Ramos (cell line): Measurements from ENCODE around the gene ANKRD12.

ENCODE experiments used
- in situ Hi-C: fragments of 300-500 bp; cut with MboI; formaldehyde crosslinking; loops from one replicate; pipeline ENCODE4 v1.14.3; 2022; ENCODE audit warnings: low sequenced_read_pairs; ENCODE audit not compliant: unreplicated experiment

ANKRD12 gene

DNA sequence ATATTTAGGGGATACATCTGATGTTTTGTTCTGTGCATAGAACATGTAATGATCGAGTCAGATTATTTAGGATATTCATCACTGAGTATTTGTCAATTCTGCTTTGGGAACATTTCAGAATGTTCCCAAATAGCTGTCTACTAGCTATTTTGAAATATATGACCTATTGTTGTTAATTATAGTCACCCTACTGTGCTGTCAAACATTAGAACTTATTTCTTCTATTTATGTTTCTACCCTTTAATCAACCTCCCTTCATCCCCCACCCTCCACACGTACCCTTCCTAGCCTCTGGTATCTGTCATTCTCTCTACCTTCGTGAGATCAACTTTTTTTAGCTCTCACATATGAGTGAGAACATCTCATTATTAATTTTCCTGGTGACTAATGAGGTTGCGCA is 40.9 kb downstream of the ANKRD12 start:
- in situ Hi-C loops, result no loop called here

DNA sequence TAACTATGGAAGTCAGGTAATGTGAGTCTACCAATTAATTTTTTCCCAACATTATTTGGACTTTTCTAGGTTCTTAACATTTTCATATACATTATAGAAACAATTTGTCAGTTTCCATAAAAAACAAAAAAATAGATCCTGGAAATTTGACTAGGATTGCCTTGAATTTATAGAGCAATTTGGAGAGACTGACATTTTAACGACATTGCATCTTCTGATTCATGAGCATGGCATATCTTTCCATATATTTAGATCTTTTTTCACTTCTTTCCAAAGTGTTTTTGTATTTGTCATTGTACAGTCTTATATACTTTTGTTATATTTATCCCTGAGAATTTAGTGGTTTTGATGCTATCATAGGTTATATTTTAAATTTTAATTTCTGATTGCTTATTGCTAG is 42.0 kb downstream of the ANKRD12 start:
- in situ Hi-C loops, result no loop called here

DNA sequence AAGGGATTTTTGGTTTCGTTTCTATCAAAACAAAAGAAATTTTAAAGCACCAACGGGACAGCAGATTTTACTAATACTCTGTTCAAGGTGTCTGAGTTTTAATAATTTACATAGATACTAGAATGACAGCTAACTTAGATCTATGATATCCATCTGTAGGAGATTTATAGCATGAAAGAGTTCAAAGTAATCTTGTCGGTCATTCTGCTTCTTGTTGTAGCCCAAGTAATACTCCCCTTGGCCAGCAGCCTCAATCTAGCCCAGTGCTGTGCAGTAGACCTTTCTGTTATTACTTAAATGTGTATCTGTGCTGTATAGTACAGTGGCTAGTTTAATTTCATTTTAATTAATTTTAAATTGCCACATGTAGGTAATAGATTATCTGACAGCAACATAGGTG is 44.7 kb downstream of the ANKRD12 start:
- in situ Hi-C loops, result no loop called here

DNA sequence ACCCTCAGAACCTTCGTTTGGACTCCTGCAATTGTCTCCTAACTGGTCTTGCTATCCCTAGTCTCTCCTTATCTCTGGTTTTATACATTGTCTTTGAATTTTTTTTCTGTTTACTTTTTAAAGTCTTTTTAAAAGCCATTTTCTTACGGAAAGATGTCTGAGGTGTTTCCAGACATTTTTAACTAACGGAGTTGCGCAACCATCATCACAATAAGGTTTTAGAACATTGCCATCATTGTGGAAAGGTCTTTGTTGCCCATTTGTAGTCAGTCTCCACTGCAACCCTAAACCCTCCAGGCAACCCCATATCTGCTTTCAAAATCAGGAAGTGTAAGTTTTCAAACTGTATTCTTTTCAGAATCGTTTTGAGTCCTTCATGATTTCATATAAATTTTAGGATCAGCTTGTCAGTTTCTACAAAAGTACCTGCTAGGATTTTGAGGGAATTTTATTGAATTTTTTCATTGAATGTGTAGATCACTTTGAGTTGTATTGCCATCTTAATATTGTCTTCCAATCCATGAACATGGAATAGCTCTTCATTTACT is 46.3 kb downstream of the ANKRD12 start:
- in situ Hi-C loops, result no loop called here

DNA sequence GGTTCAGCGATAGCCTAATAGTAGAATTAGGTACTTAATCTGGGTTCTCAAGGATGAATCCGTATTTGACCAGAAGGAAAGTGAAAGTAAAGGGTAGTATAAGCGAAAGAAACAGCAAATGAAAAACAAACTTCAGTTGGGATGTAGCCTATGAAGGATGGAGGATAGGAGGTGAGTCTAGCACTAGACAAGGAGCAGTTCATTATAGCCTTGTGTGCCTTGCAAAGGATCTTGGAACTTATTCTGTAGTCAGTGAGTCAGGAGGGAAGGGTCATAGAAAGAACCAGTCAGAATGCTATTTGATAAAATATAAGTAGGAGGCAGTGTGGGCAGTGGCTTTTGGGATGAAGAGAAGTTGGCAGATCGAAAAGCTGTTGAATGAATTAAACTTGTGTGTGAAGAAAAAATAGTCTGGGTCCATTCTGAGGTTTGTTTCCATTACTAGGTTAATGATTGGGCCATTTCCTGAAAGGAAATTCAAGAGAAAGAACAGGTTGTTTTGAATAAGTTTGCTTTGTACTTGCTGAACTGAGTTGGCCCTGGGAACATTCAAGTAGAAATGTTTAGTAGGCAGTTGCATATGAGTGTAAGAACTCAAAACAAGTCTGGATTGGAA is 48.5 kb downstream of the ANKRD12 start:
- in situ Hi-C loops, result no loop called here

DNA sequence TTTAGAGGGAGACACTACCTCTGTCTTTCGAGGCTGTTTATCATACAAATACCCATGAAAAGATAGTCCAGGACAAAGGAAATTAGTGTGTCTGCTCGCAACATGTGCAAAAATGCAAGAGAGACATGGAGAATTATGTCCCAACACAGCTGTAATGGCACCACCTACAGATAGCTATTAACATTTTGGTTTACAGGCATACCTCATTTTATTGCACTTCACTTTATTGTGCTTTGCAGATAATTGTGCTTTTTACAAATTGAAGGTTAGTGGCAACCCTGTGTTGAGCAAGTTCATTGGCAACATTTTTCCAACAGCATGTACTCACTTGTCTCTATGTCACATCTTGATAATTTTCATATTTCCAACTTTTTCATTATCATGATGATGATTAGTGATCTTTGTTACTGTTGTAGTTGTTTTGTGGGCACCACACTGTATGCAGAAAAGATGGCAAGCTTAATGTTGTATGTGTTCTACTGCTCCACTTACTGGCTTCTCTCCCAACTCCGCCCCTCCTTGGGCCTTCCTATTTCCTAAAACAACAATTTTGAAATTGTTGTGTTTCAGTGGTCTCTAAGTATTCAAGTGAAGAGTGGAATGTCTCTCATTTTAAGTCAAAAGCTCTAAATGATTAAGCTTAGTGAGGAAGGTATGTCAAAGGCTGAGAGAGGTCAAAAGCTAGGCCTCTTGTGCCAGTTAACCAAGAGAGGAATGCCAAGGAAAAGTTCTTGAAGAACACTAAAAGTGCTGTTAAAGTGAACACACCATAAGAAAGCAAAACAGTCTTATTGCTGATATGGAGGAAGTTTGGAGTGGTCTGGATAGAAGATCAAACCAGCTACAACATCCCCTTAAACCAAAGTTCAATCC is 52.0 kb downstream of the ANKRD12 start:
- in situ Hi-C loops, result no loop called here

DNA sequence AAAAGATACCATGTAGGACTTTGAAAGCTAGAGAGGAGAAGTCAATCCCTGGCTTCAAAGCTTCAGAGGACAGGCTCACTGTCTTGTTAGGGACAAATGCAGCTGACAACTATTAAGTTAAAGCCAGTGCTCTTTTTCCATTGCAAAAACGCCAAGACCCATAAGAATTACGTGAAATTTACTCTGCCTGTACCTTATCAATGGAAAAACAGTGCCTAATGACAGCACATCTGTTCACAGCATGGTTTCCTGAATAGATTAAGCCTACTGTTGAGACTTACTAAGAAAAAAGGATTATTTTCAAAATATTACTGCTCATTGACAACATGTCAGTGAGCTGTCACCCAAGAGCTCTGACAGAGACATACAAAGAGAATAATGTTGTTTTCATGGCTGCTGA is 52.9 kb downstream of the ANKRD12 start:
- in situ Hi-C loops, result no loop called here

DNA sequence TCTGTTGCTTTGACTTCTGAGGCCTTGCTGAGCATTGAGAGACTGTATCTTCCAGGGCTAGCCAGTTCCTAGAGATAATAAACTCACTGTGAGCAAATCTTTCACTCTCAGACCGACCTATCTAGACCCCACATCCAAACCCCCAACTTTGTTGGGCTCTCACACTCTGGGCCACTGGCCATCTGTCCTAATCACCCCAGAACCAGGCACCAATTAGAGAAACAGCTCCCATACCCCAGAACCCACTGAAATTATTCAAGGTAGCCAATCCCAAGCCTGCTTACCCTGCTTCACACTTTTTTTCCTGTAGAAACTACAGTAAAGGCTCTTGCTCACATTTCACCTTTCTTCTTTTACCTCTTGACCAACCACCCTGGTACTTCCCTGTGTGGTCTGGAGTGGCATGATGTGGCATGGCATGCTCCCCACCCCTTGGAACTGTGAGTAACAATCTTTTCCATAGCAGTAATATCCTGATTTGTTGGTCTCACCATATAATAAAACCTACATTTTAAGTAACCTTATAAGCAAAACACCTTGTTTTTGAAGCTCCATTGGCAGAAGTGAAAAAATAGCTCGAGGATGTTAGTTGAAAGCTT is 55.2 kb downstream of the ANKRD12 start:
- in situ Hi-C loops, result no loop called here

DNA sequence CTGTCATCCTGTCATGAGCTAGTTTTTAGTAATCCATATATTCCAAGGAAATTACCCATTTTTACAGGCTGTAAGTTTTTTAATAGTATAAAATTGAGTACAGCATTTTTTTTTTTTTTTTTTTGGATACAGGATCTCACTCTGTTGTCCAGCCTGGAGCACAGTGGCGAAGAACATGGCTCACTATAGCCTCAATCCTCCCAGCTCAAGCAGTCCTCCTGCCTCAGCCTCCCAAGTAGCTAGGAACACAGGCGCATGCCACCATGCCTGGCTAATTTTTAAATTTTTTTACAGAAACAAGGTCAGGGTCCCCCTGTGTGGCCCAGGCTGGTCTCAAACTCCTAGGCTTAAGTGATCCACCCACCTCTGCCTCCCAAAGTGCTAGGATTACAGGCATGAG is 56.5 kb downstream of the ANKRD12 start:
- in situ Hi-C loops, result no loop called here

DNA sequence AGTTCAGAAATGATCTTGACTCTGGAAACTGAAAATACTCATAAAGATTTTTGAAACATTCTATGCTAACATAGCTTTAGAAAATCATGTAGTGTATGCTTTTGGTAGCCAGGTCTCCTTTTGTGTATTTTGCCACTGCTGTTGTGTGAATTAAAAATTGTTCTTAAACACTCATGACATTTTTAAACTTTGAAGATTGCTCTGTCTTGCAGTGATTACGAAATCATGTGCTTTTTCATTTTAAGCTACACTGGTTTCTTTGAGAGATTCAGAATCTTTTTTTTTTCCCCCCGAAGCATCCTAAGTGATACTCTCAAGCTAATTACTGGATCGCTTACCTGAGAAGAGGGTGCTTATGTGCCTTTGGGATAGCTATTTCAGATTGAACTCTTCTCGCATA is 60.0 kb downstream of the ANKRD12 start:
- in situ Hi-C loops, result no loop called here

DNA sequence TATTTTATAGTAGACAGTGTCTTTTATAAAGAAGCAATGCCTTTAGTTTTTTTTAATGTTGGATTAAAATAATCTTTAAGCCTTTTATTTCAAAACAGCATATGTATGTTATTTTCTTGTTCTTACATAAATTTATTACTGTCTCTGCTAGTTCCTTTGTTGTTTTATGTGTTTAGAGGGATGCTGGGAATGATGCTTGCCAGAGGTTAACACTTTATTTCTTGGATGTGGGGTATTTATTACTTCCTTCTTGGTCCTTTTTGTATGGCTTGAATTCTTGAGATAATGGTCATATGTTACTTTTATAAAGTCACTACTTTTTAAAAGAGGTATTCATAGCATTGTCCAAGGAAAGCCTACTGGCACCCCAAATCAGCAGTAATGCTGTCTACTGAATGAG is 63.1 kb downstream of the ANKRD12 start:
- in situ Hi-C loops, result no loop called here

DNA sequence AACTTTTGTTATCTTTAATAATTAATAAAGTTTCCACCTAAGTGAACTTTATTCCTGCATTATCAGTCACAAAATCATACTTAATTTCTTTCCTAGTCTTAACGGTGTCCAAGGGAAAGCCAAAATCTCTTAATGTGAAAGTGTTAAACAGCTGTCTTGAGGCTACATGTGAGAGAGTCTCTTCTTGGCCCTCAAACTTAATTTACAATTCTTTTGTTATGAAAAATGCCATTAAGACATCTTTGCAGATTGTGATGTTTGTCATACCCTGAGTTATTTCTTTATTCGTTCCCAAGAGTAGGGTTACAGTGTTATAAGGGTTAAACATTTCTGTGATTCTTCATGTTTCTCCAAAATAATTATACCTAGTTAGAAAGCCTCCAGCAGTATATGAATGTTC is 64.6 kb downstream of the ANKRD12 start:
- in situ Hi-C loops, result no loop called here

DNA sequence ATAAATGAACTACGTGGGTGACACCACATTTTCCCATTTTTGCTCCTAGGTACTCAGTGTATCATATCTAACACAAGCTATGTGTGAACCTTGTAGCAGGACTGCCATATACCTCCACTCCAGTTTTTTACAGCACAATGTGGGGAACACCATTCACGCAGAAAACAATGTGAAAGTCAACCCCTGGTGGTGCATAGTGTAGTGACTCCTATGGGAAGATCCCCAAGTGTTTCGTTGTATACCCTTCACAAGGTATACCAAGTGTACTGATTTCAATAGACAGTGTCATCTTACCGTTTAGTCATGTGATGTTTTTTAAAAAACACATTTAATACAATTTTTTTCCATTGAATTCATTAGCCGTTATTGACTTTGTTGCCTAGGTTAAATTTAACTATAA is 68.1 kb downstream of the ANKRD12 start:
- in situ Hi-C loops, result no loop called here

DNA sequence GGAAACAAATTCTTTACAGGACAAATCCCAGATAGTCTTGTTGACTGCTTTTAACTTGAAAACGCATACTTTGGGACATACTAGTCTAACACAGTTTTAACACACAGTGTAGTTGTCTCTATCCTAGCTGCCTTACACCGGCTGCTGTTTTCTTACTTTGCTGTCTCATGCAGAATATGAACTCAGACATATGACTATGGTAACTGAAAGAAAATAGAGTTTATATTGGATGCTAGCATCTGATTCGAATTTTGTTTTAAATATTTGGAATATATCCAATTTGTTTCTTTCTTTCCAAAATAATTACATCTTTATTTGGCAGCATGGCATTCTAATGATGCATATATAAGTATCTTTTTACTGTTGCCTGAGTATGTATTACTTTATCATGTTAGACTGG is 69.8 kb downstream of the ANKRD12 start:
- in situ Hi-C loops, result no loop called here

DNA sequence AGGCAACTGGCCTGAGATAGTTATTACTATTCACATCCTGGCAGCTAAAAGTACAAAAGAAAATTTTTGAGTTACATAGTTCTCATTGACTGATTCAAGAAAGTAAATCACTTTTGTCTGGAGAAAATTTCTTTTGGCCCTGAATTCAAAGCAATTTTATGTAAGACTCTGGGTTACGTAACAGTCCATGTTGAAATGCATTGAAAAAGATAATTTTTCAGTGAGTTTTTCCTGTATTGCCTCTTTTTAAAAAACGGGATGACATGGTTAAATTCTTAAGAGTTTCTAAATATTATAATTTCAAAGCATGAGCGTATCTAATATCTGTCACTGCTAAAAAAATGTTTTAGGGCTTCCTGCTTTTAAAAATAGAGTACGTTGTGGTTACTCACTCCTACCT is 72.7 kb downstream of the ANKRD12 start:
- in situ Hi-C loops, result no loop called here

DNA sequence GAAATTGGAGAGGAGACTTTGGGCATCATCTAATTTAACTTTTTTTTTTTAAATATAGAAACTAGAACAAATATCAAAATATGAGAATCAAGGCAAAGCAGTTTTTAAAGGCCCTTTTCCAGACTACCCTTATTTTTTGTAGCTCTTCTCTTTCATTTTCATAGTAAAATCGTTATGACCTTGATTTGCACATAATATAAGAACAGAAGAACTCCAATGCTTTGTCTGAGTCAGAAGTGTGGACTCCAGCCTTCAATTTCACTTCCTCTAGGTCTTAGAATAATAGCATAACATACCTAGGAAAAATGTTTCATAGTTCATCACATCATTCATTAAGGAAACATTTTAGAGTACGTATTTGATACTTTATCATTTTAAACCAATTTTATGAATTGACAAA is 74.4 kb downstream of the ANKRD12 start:
- in situ Hi-C loops, result no loop called here

DNA sequence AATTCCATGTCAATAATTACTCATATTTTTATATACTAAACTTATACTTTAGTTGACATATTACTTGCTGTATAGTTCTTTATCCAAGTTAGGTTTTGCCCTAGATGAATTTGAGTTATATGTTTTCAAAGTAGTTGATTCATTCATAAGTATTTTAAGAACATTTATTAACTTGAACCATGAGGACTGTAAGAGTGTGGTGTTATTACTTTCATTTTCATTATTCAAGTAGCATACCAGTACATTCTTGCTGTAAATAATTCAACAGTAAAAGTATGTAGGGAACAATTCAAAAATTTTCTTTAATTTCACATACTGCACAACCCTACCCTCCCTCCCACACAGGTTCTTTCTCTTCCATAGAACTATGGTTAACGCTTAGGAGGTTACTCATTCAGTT is 75.4 kb downstream of the ANKRD12 start:
- in situ Hi-C loops, result no loop called here

DNA sequence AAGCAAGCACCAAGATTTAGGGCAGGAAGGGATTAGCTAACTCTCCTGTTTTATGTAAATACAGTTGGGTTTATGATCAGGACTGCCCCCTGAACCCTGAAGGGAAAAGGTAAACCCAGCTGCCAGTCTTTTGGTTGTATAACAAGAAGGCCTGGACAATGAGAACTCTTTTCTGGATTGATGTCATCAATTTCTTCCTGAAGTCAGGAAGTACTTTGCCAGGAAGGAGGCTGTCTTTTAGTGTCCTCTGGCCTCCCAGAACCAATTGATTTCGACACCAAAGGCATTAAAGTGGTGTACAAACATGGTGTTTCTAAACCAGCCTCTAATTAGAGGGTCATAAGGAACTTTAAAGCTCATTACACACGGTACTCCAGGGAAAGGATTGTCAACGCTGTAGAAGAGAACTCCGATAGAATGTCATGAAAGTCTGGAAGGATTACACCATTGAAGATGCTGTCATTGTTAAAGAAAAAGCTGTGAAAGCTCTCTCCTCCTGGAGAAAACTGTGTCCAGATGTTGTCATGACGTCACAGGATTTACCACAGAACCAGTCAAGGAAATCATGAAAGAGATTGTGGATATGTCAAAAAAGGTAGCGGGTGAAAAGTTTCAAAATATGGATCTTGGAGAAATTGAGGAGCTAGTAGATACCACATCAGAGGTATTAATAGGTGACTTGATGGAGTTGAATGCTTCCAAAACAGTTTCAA is 78.8 kb downstream of the ANKRD12 start:
- in situ Hi-C loops, result no loop called here

DNA sequence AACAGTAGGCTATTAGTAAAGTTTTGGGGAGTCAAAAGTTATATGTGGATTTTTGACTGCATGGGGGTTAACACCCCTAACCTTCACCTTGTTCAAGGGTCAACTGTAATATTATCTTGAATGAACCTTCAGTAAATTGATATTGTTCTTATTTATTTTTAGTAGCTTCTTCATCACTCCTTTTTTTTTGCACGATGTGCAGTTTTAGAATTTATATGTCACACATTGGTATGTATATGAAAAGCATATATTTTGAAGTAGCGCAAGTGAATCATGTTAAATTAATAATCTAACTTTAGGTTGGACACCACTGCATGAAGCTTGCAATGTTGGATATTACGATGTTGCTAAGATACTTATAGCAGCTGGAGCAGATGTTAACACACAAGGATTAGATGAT is 79.9 kb downstream of the ANKRD12 start:
- in situ Hi-C loops, result no loop called here

DNA sequence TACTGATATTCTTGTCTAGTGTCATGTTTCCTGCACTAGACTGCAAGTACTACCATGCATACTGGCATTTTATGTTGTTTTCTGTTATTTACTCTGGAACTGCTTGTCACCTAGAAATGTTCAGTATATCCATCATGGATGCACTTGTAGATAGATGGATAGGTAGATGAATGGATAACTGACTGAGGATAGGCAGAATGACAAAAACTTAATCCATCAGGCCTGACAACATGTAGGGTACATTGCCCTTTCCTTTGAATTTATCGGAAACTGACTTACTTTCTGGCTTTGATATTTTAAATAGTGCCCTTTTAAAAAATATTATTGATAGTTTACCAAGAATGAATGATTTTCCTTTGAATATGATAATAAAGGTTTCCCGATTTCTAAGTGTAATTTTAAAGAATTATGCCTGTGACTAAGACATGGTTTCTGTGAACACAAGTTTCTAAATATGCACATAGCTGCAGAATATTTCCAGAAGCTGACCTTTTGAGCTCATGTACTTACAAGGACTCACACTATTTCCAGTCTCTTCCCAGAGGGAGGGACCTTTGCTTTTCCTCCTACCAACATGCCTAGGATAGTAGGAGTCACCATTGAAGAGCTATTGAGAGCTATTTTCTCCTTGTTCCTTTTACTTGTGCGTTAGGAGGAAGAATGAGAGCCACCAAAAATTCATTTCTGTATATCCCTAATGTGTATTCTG is 81.3 kb downstream of the ANKRD12 start:
- in situ Hi-C loops, result no loop called here
